Loucy (cell line): ENCODE measurements around the gene PLEK2.
"Not testable (repeated sequence)": the region's sequence is repeated elsewhere in the genome, so short reads cannot be mapped to it uniquely, and the experiment has no call there.

Source experiments
- H2AFZ ChIP-seq: fragments of 200-600 bp; sonication (generic); 2 replicates; pipeline ENCODE4 v1.6.0; 2016; ENCODE audit warnings: antibody characterized with exemption, mild to moderate bottlenecking, low read length, moderate library complexity
- H3F3A ChIP-seq: fragments of 200-600 bp; 2 replicates; pipeline ENCODE4 v1.6.0; 2016; ENCODE audit warnings: antibody characterized with exemption, low read depth, mild to moderate bottlenecking
- H3K27me3 ChIP-seq: fragments of 200-600 bp; sonication (generic); 2 replicates; pipeline ENCODE4 v1.6.1; 2014; ENCODE audit warnings: low read length, mild to moderate bottlenecking; ENCODE audit not compliant: insufficient read depth, poor library complexity, severe bottlenecking
- H3K36me3 ChIP-seq: fragments of 200-600 bp; sonication (generic); 2 replicates; pipeline ENCODE4 v1.6.1; 2016; ENCODE audit warnings: low read length; ENCODE audit not compliant: insufficient read depth
- H3K4me1 ChIP-seq: fragments of 200-600 bp; sonication (generic); 2 replicates; pipeline ENCODE4 v1.5.1; 2014; ENCODE audit warnings: low read length, mild to moderate bottlenecking; ENCODE audit not compliant: insufficient read depth, poor library complexity, severe bottlenecking
- H3K4me2 ChIP-seq: fragments of 200-600 bp; sonication (generic); 2 replicates; pipeline ENCODE4 v1.6.0; 2014; ENCODE audit warnings: antibody characterized with exemption, low read length, low read depth, mild to moderate bottlenecking; ENCODE audit not compliant: poor library complexity, severe bottlenecking
- H3K4me3 ChIP-seq: fragments of 200-600 bp; sonication (generic); 2 replicates; pipeline ENCODE4 v1.5.1; 2014; ENCODE audit warnings: low read length, mild to moderate bottlenecking, mixed read lengths; ENCODE audit not compliant: poor library complexity, severe bottlenecking
- H3K79me2 ChIP-seq: fragments of 200-600 bp; sonication (generic); 2 replicates; pipeline ENCODE4 v1.6.1; 2014; ENCODE audit warnings: low read length; ENCODE audit not compliant: insufficient read depth
- H3K9ac ChIP-seq: fragments of 200-600 bp; sonication (generic); 2 replicates; pipeline ENCODE4 v1.6.0; 2014; ENCODE audit warnings: mild to moderate bottlenecking, low read depth, low read length, moderate library complexity; ENCODE audit not compliant: poor library complexity, severe bottlenecking
- H3K9me2 ChIP-seq: fragments of 200-600 bp; sonication (generic); replicated peaks from 2 replicates; pipeline ENCODE4 v1.6.1; 2016; ENCODE audit warnings: low read depth, low read length, mixed read lengths
- H3K9me3 ChIP-seq: fragments of 200-600 bp; sonication (generic); 2 replicates; pipeline ENCODE4 v1.6.1; 2014; ENCODE audit warnings: mild to moderate bottlenecking, antibody characterized with exemption, low read length, low read depth; ENCODE audit not compliant: insufficient read depth
- H4K20me1 ChIP-seq: fragments of 200-600 bp; sonication (generic); 2 replicates; pipeline ENCODE4 v1.6.0; 2014; ENCODE audit warnings: antibody characterized with exemption, low read length, mild to moderate bottlenecking; ENCODE audit not compliant: insufficient read depth, poor library complexity, severe bottlenecking
- EZH2phosphoT487 ChIP-seq: fragments of 200-600 bp; IDR thresholded peaks from 2 replicates; pipeline ENCODE4 v1.6.1; 2018; ENCODE audit warnings: antibody characterized with exemption, mild to moderate bottlenecking, moderate library complexity, borderline replicate concordance
- TF ChIP-seq, protein P1 (sequence below): fragments of 200-600 bp; sonication (generic); conservative IDR thresholded peaks from 2 replicates; pipeline ENCODE4 v1.5.1; 2014; ENCODE audit warnings: mild to moderate bottlenecking, antibody characterized with exemption, low read length

The PLEK2 gene

GRCh38 chr14:67352055-67352454 lies 59.9 kb downstream of the PLEK2 start:
- Histone ChIP-seq H3K27me3 (no peaks in the 10 kb centered on the region), H3K79me2 (peaks cover 9% of the 10 kb centered on the region; the same call in 1 of the 2 replicates), H3K9me2 (no peaks in the 10 kb centered on the region), H3K4me1 (peaks cover under 1% of the 10 kb centered on the region), H3F3A (no peaks in the 10 kb centered on the region), H3K9ac (no peak overlapping the region), H3K36me3 (peaks cover 22% of the 10 kb centered on the region; the same call in 1 of the 2 replicates), H3K9me3 (no peaks in the 10 kb centered on the region), H3K4me2 (no peak overlapping the region), H3K4me3 (no peak overlapping the region), H2AFZ (no peak overlapping the region), H4K20me1 (no peaks in the 10 kb centered on the region)
- TF ChIP-seq, protein P1, sequence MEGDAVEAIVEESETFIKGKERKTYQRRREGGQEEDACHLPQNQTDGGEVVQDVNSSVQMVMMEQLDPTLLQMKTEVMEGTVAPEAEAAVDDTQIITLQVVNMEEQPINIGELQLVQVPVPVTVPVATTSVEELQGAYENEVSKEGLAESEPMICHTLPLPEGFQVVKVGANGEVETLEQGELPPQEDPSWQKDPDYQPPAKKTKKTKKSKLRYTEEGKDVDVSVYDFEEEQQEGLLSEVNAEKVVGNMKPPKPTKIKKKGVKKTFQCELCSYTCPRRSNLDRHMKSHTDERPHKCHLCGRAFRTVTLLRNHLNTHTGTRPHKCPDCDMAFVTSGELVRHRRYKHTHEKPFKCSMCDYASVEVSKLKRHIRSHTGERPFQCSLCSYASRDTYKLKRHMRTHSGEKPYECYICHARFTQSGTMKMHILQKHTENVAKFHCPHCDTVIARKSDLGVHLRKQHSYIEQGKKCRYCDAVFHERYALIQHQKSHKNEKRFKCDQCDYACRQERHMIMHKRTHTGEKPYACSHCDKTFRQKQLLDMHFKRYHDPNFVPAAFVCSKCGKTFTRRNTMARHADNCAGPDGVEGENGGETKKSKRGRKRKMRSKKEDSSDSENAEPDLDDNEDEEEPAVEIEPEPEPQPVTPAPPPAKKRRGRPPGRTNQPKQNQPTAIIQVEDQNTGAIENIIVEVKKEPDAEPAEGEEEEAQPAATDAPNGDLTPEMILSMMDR, result no peak
- no peak for TF ChIP-seq EZH2phosphoT487

DNA sequence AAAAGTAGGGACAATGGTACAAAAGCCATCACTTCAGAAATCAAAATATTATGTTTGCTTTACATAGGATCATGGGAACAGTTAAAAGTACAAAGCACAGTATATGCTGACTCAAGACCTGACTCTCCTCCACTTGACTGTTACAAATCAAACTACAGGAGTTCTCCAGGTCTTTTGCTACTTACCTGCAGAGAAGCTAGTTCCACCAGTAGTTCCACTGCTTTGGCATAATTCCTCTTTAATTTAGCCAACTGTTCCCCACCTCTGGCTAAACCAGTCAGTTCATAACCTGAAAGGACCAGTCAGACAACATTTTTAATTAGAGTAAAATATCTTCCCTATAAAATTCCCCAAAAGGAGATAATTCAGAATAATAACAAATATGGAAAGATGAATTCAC lies 66.4 kb downstream of the PLEK2 start:
- Histone ChIP-seq H3K4me1 (no peaks in the 10 kb centered on the region), H4K20me1 (no peaks in the 10 kb centered on the region), H3K9ac (no peak overlapping the region), H3K36me3 (peaks cover 41% of the 10 kb centered on the region; the same call in 1 of the 2 replicates), H3F3A (no peaks in the 10 kb centered on the region), H3K4me3 (no peak overlapping the region), H3K4me2 (no peak overlapping the region), H3K9me2 (no peaks in the 10 kb centered on the region), H2AFZ (no peak overlapping the region), H3K79me2 (no peaks in the 10 kb centered on the region), H3K9me3 (no peaks in the 10 kb centered on the region), H3K27me3 (no peaks in the 10 kb centered on the region)
- TF ChIP-seq, protein P1, result no peak
- TF ChIP-seq EZH2phosphoT487, result no peak

DNA sequence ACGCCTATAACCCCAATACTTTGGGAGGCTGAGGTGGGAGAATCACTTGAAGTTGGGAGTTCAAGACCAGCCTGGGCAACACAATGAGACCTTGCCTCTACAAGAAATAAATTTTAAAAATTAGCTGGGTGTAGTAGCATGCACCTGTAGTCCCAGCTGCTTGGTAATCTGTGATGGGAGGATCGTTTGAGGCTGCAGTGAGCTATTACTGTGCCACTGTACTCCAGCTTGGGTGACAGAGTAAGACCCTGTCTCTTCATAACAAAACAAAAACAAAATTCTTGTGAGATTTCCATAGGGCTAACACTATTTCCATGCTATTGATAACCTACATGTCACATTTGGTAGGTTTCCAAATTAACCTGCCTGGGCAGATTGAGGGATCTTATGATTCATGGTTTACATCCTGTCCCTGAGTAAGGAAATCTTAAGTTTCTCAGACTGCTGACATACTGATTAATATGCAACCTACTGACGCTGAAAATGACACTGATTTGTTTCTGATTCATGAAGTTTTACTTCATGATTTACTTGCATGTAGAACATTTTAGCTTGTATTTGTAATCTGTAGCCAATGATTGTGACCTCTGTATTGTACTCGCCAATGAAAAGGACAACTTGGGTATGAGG lies 68.2 kb downstream of the PLEK2 start:
- H3K36me3 ChIP-seq, result peaks cover 39% of the 10 kb centered on the region; the same call in 1 of the 2 replicates

GRCh38 chr14:67341231-67341630 lies 70.7 kb downstream of the PLEK2 start:
- not testable (repeated sequence) for H3K9ac ChIP-seq, H3K4me2 ChIP-seq, H2AFZ ChIP-seq, H4K20me1 ChIP-seq, H3K79me2 ChIP-seq, H3K27me3 ChIP-seq, H3K4me1 ChIP-seq, H3F3A ChIP-seq, H3K4me3 ChIP-seq, H3K9me2 ChIP-seq, H3K9me3 ChIP-seq
- H3K36me3 ChIP-seq, result peaks cover 56% of the 10 kb centered on the region

More for the DNA sequence above, 68.2 kb downstream of the PLEK2 start:
- Histone ChIP-seq H4K20me1 (no peaks in the 10 kb centered on the region), H3K4me3 (no peak overlapping the region), H2AFZ (no peak overlapping the region), H3K4me1 (no peaks in the 10 kb centered on the region), H3K79me2 (no peaks in the 10 kb centered on the region), H3K9ac (no peak overlapping the region), H3F3A (no peaks in the 10 kb centered on the region), H3K9me2 (no peaks in the 10 kb centered on the region), H3K4me2 (no peak overlapping the region), H3K27me3 (no peaks in the 10 kb centered on the region), H3K9me3 (no peaks in the 10 kb centered on the region)
- TF ChIP-seq EZH2phosphoT487, result no peak
- TF ChIP-seq, protein P1, result no peak
